Peyer's patch (tissue), 4 donors: ENCODE data around the gene RHOB.

Experiments
- CTCF ChIP-seq, 6 experiments: fragments of 450-650 bp in 4 of 6; fragments of 200-600 bp in 2 of 6; sonication (generic) in 1 of 6; IDR thresholded peaks; one replicate each; pipeline ENCODE4 v1.5.1; 2017 to 2019; ENCODE audit warnings: antibody characterized with exemption in 6 of 6, mild to moderate bottlenecking in 3 of 6, moderate library complexity in 1 of 6
- POLR2A ChIP-seq, 2 donors: fragments of 450-650 bp; IDR thresholded peaks; one replicate each; pipeline ENCODE4 v1.5.1; 2017; ENCODE audit warnings: antibody characterized with exemption in 2 of 2, mild to moderate bottlenecking in 2 of 2, moderate library complexity in 2 of 2

GRCh38 chr2:20439193-20439475 lies 7.7 kb upstream of the RHOB start:
- TF ChIP-seq CTCF (IDR thresholded peaks at IDR 0.05) = no peak
- TF ChIP-seq POLR2A (IDR thresholded peaks at IDR 0.05) = no peak
